Transverse colon (tissue), 4 donors: ENCODE measurements around the gene FMO2. TPM values are rescaled to one million over a fixed set of nuclear protein-coding genes. Genes with fewer than 3 reads are reported as not detected.

Source experiments
- DNase-seq: peaks from one replicate; pipeline ENCODE4 v3.0.0-alpha.2; 2019
- H3K27ac ChIP-seq, 4 donors: fragments of 200-600 bp; sonication (generic); 2 replicates each; pipeline ENCODE4 v1.5.1; 2016 to 2018; ENCODE audit warnings: inconsistent platforms in 4 of 4
- H3K27me3 ChIP-seq: fragments of 200-600 bp; sonication (generic); 2 replicates; pipeline ENCODE4 v1.5.1; 2017; ENCODE audit warnings: inconsistent platforms
- H3K36me3 ChIP-seq, 4 donors: fragments of 200-600 bp; sonication (generic); 2 replicates each; pipeline ENCODE4 v1.5.1; 2017 to 2019; ENCODE audit warnings: inconsistent platforms in 4 of 4
- H3K4me1 ChIP-seq, 4 donors: fragments of 200-600 bp; sonication (generic); 2 replicates each; pipeline ENCODE4 v1.5.1; 2017 to 2020; ENCODE audit warnings: inconsistent platforms in 4 of 4
- H3K4me3 ChIP-seq, 4 donors: fragments of 200-600 bp; sonication (generic); 1 replicate in 1 of 4; 2 replicates in 3 of 4; pipeline versions ENCODE4 v1.5.1 to v1.6.1; 2017 to 2019; ENCODE audit warnings: inconsistent platforms in 4 of 4
- H3K9me3 ChIP-seq, 2 donors: fragments of 200-600 bp; sonication (generic); 2 replicates each; pipeline ENCODE4 v1.5.1; 2017 to 2019; ENCODE audit warnings: inconsistent platforms in 2 of 2
- CTCF ChIP-seq, 5 experiments: fragments of 200-600 bp in 3 of 5; fragments of 450-650 bp in 2 of 5; sonication (generic) in 3 of 5; IDR thresholded peaks; 1 replicate in 2 of 5; 2 replicates in 3 of 5; pipeline ENCODE4 v1.5.1; 2016 to 2017; ENCODE audit warnings: antibody characterized with exemption in 5 of 5, inconsistent platforms in 3 of 5, mild to moderate bottlenecking in 2 of 5, moderate library complexity in 1 of 5
- EP300 ChIP-seq: sonication (generic); formaldehyde crosslinking; IDR thresholded peaks from one replicate; pipeline ENCODE4 v1.6.1; 2017; ENCODE audit warnings: antibody characterized with exemption, low read depth
- POLR2A ChIP-seq: fragments of 450-650 bp; IDR thresholded peaks from one replicate; pipeline ENCODE4 v1.6.1; 2016; ENCODE audit warnings: antibody characterized with exemption, mild to moderate bottlenecking, moderate library complexity
- POLR2AphosphoS5 ChIP-seq, 3 donors: sonication (generic); formaldehyde crosslinking; IDR thresholded peaks; one replicate each; pipeline ENCODE4 v1.6.1; 2016; ENCODE audit warnings: antibody characterized with exemption in 3 of 3
- WGBS, 2 donors: methylation state at CpG; one replicate each; pipeline ENCODE4 v1.1.5; 2018; ENCODE audit warnings: low coverage in 1 of 2; 5-methylcytosine and 5-hydroxymethylcytosine counted together
- in situ Hi-C, 4 donors: fragments of 200-750 bp; cut with MboI; loops; one replicate each; pipeline versions ENCODE4 v1.15.0 to v1.15.1; 2017; ENCODE audit warnings: low sequenced_read_pairs in 3 of 4, low pct_ligation_motif_present in 1 of 4, low pct_unique_long_range_greater_than_20kb in 1 of 4
- intact Hi-C: fragments of 100-400 bp; cut with DNase I; formaldehyde crosslinking; loops from one replicate; pipeline ENCODE4 v1.15.1; 2023; ENCODE audit warnings: low total_unique reads
- total RNA-seq, 4 donors: library from RNA; depleted of rRNA; stranded (reverse); fragments of >200 nt; gene quantifications; one replicate each; pipeline ENCODE4 v1.1.0, GENCODE V29; 2016

The FMO2 gene
- total RNA-seq, 4 donors from 2014 or later: 3.0 to 12.5 (median 4.9) TPM; not detected in 1

DNA sequence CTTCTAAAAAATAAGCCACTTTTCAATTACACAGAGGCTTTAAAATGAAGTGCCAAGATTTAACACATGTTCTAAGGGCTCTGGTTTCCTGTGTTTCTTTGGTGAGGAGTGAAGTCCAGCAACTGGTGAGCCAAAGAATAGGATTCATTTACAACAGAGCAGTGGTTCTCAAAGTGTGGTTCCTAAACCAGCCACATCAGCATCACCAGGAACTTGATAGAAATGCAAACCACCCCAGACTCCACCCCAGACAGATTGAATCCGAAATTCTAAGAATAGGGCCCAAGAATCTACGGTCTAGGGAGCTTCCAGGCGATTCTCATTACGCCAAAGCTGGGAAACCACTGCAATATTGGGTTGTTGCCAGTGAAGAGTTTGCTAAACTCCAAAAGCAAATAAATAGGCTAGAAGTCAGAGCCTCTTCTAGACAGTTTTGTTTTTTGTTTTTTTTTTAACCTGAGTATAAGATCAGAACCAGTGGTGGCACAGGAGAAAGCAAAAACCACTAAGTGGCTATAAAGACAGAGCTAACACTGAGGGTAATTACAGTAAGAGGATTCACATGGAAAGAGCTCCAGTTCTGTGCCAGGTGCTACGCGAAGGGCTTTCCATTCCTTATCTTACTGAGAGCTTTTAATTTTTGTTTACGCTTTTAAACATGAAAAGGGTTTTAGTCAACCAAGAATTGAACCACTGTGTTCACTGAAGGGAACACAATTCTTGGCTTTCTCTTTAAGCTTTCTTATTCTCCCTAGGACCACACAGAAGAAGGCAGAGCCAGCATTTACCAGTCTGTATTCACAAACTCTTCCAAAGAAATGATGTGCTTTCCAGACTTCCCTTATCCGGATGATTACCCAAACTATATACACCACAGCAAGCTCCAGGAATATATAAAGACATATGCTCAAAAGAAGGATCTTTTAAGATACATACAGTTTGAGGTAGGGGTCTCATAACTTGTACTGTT, 42.4 kb upstream of the FMO2 start:
- peak; percentile 13 for DNase-seq
- TF ChIP-seq CTCF (IDR thresholded peaks at IDR 0.05): no peak
- TF ChIP-seq POLR2AphosphoS5 (IDR thresholded peaks at IDR 0.05): no peak
- TF ChIP-seq POLR2A: no peak
- TF ChIP-seq EP300: no peak
- 38 to 59% methylated on average over 4 to 8 of the region's 8 CpGs for WGBS, 2 donors
- in situ Hi-C loops: no loop called here
- Histone ChIP-seq H3K36me3 (no peaks in the 10 kb centered on the region), H3K27me3 (no peaks in the 10 kb centered on the region), H3K9me3 (no peaks in the 10 kb centered on the region), H3K4me1 (peaks cover 0 to 16% (median 2%) of the 10 kb centered on the region in 4 donors), H3K27ac (peak overlapping the region; percentile 59 to 73 (median 66)), H3K4me3 (no peak overlapping the region)
- intact Hi-C loops: no loop called here

GRCh38 chr1:171150156-171150555, 34.9 kb upstream of the FMO2 start:
- no peaks in the 10 kb centered on the region for H3K36me3 ChIP-seq
- intact Hi-C loops: no loop called here
- no peak overlapping the region for H3K27ac ChIP-seq
- H3K4me3 ChIP-seq: no peak overlapping the region
- no peaks in the 10 kb centered on the region for H3K27me3 ChIP-seq
- no peak for DNase-seq
- H3K9me3 ChIP-seq: no peaks in the 10 kb centered on the region
- H3K4me1 ChIP-seq: no peaks in the 10 kb centered on the region
- 45 to 80% methylated on average over 1 of the region's 1 CpG for WGBS, 2 donors
- TF ChIP-seq POLR2A: no peak
- no peak for TF ChIP-seq EP300
- no peak for TF ChIP-seq CTCF (IDR thresholded peaks at IDR 0.05)
- in situ Hi-C loops: no loop called here

- Histone ChIP-seq H3K4me3 (no peak overlapping the region), H3K4me1 (no peaks in the 10 kb centered on the region), H3K36me3 (no peaks in the 10 kb centered on the region), H3K9me3 (no peaks in the 10 kb centered on the region), H3K27ac (no peak overlapping the region), H3K27me3 (no peaks in the 10 kb centered on the region)
- in situ Hi-C loops: no loop called here
- DNase-seq: no peak
- 15 to 37% methylated on average over 2 of the region's 2 CpGs for WGBS, 2 donors
- intact Hi-C loops: no loop called here
- no peak for TF ChIP-seq EP300
- no peak for TF ChIP-seq POLR2A
- no peak for TF ChIP-seq CTCF (IDR thresholded peaks at IDR 0.05)
- TF ChIP-seq POLR2AphosphoS5 (IDR thresholded peaks at IDR 0.05): no peak
Measured at GRCh38 chr1:171152549-171152948, 32.6 kb upstream of the FMO2 start.

DNA sequence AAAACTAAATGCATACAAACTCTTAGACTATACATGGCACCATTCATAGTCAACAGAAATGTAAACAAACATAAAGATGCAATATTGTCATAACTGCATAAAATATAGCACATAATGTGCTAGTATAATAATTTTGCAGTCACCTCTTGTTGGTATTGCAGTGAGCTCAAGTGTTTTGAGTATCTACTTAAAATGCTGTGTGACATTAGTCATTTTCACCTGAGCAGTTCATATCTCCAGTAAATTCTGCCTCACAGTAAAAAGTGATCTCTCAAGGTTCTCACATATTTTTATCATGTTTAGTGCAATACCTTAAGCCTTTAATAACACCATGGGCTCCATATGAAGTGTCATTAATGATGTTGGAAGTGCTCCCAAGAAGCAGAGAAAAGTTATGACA, 29.6 kb upstream of the FMO2 start:
- intact Hi-C loops: no loop called here
- Histone ChIP-seq H3K9me3 (no peaks in the 10 kb centered on the region), H3K4me3 (no peak overlapping the region), H3K27me3 (no peaks in the 10 kb centered on the region), H3K4me1 (peaks cover 0 to 5% (median under 1%) of the 10 kb centered on the region in 4 donors), H3K36me3 (no peaks in the 10 kb centered on the region), H3K27ac (no peak overlapping the region)
- in situ Hi-C loops: no loop called here
- TF ChIP-seq POLR2AphosphoS5 (IDR thresholded peaks at IDR 0.05) (no peak), CTCF (IDR thresholded peaks at IDR 0.05) (no peak), POLR2A (no peak), EP300 (no peak)
- no peak for DNase-seq
